Kidney glomerular epithelial cell (primary cell): Measurements from ENCODE around the gene SPTLC3.

Experiments used
- DNase-seq: peaks from one replicate; lab custom pipeline; 2025; lab: John Stamatoyannopoulos, UW

The SPTLC3 gene

GRCh38 chr20:13186043-13186774, 177.4 kb downstream of the SPTLC3 start:
- no peak for DNase-seq

GRCh38 chr20:13187899-13188298, 179.1 kb downstream of the SPTLC3 start:
- DNase-seq, result no peak

- no peak for DNase-seq
These were observed 190.5 kb downstream of the SPTLC3 start for GRCh38 chr20:13199279-13199678.

- no peak for DNase-seq
These were observed 192.2 kb downstream of the SPTLC3 start for GRCh38 chr20:13200767-13201500.

GRCh38 chr20:13202565-13202964, 193.8 kb downstream of the SPTLC3 start:
- no peak for DNase-seq

- DNase-seq, result no peak
These were observed 196.7 kb downstream of the SPTLC3 start for GRCh38 chr20:13205425-13205824.

GRCh38 chr20:13205848-13206434, 197.2 kb downstream of the SPTLC3 start:
- no peak for DNase-seq

- no peak for DNase-seq
These were observed 198.2 kb downstream of the SPTLC3 start for GRCh38 chr20:13207016-13207415.

- DNase-seq, result no peak
These were observed 203.3 kb downstream of the SPTLC3 start for GRCh38 chr20:13211956-13212618.

DNA sequence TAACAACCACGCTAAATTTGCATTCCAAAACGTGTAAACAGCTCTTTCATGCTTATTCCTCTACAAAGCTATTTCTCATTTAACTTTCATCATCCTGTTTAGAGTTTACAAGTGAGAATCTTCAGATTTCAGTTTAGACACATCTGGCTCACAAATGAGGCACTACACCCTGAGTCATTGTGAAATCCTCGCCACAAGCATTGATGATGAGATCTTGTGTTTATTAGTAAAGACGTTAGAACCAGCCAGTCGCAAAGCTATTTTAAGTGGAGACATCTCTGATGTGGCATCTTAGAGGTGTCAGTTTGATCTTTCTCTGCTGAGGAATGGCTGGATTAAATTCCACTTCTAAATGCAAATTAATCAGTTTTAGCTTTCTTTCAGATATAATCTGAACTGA, 204.0 kb downstream of the SPTLC3 start:
- no peak for DNase-seq

GRCh38 chr20:13213335-13213734, 204.6 kb downstream of the SPTLC3 start:
- no peak for DNase-seq

- DNase-seq, result no peak
These were observed 207.8 kb downstream of the SPTLC3 start for GRCh38 chr20:13216533-13216932.
